Measurements from ENCODE around the gene SPECC1.
A peak's percentile ranks its signal among the peaks of the same experiment; 100 is the strongest.
"Not testable (repeated sequence)": the region's sequence is repeated elsewhere in the genome, so short reads cannot be mapped to it uniquely, and the experiment has no call there.

Gene SPECC1

GRCh38 chr17:20259668-20260067, 250.5 kb downstream of the SPECC1 start:
- Histone ChIP-seq H3K4me1 (ENCODE audit: control insufficient read depth, insufficient read depth, low read length, unreplicated experiment) (no peaks in the 10 kb centered on the region), H3K79me2 (ENCODE audit: control insufficient read depth, insufficient read depth, low read length, unreplicated experiment) (no peaks in the 10 kb centered on the region), H3K27me3 (ENCODE audit: insufficient read depth, low read length) (no peaks in the 10 kb centered on the region), H3K36me3 (ENCODE audit: insufficient read depth, low read length) (peaks cover 12% of the 10 kb centered on the region), H3K4me3 (ENCODE audit: low read depth, low read length) (no peak overlapping the region), H3K27ac (ENCODE audit: low read depth, low read length) (no peak overlapping the region), H2AFZ (ENCODE audit: low read length, unreplicated experiment) (no peak overlapping the region)

GRCh38 chr17:20260268-20260667, 251.1 kb downstream of the SPECC1 start:
- no peak overlapping the region for H3K27ac ChIP-seq (ENCODE audit: low read depth, low read length)

DNA sequence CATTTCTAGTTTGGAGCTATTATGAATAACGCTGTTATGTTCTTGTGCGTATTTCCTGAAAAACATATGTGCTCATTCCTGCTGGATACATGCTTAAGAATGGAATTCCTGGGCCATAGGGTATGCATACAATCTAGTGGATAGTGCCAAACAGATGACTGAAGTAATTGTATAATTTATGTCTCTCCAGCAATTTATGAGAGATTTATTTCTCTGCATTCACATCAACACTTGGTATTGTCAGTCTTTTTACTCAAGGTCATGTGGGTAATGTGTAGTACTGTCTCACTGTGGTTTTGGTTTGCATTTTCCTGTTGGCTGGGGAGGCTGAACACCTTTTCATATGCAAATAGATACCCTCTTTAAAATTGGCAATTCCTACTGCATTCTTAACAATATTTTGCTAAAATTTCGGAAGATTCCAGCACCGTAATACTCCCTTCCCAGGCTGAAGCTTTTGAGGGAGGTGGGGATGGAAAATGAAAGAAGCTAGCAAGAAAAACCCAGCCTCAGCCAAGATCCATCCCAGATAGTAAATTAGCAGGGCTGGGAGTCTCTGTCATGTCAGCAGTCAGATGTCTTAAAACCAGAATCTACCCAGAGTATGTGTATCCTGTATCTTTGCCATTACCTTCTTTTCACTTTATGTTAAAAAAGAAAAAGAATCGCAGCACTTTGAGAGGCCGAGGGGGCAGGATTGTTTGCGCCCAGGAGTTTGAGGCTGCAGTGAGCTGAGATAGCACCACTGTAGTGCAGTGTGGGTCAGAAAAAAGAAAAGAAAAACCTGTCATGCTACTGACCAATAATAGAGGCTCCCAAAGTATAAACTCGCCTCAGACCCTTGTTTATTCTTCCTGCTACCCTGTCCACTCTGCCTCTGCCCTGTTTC, 253.3 kb downstream of the SPECC1 start:
- Histone ChIP-seq H3K4me3 (ENCODE audit: low read depth, low read length) (no peak overlapping the region), H3K27me3 (ENCODE audit: insufficient read depth, low read length) (no peaks in the 10 kb centered on the region), H3K36me3 (ENCODE audit: insufficient read depth, low read length) (peaks cover 9% of the 10 kb centered on the region), H3K4me1 (ENCODE audit: control insufficient read depth, insufficient read depth, low read length, unreplicated experiment) (peaks cover 7% of the 10 kb centered on the region), H3K27ac (ENCODE audit: low read depth, low read length) (no peak overlapping the region), H2AFZ (ENCODE audit: low read length, unreplicated experiment) (no peak overlapping the region), H3K79me2 (ENCODE audit: control insufficient read depth, insufficient read depth, low read length, unreplicated experiment) (no peaks in the 10 kb centered on the region)

More at GRCh38 chr17:20260268-20260667, 251.1 kb downstream of the SPECC1 start:
- Histone ChIP-seq H2AFZ (ENCODE audit: low read length, unreplicated experiment) (no peak overlapping the region), H3K27me3 (ENCODE audit: insufficient read depth, low read length) (no peaks in the 10 kb centered on the region), H3K79me2 (ENCODE audit: control insufficient read depth, insufficient read depth, low read length, unreplicated experiment) (no peaks in the 10 kb centered on the region), H3K4me1 (ENCODE audit: control insufficient read depth, insufficient read depth, low read length, unreplicated experiment) (no peaks in the 10 kb centered on the region), H3K4me3 (ENCODE audit: low read depth, low read length) (no peak overlapping the region), H3K36me3 (ENCODE audit: insufficient read depth, low read length) (peaks cover 9% of the 10 kb centered on the region)

GRCh38 chr17:20263115-20263433, 253.9 kb downstream of the SPECC1 start:
- H3K27me3 ChIP-seq (ENCODE audit: insufficient read depth, low read length); H3K79me2 ChIP-seq (ENCODE audit: control insufficient read depth, insufficient read depth, low read length, unreplicated experiment); H3K36me3 ChIP-seq (ENCODE audit: insufficient read depth, low read length); H3K27ac ChIP-seq (ENCODE audit: low read depth, low read length); H2AFZ ChIP-seq (ENCODE audit: low read length, unreplicated experiment); H3K4me3 ChIP-seq (ENCODE audit: low read depth, low read length): not testable (repeated sequence)
- peaks cover 12% of the 10 kb centered on the region for H3K4me1 ChIP-seq (ENCODE audit: control insufficient read depth, insufficient read depth, low read length, unreplicated experiment)

DNA sequence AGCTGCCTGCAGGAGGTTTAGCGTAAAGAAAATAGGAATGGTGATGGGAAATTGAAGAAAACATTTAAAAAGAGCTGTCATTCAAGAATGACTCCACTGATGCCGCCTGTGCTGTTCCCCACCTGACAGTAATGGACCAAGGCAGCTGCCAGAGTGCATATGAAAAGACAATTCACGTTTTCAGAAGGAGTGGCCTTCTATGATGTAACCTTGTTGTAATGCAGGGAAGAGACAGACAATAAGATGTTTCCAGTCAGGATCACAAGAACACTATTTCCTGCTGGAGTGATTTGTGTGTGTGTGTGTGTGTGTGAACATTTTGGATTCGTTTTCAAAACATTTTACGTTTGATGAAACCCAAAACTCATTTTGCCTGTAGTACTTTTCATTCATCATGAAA, 254.4 kb downstream of the SPECC1 start:
- Histone ChIP-seq H3K27ac (ENCODE audit: low read depth, low read length) (no peak overlapping the region), H3K4me1 (ENCODE audit: control insufficient read depth, insufficient read depth, low read length, unreplicated experiment) (peaks cover 12% of the 10 kb centered on the region), H3K4me3 (ENCODE audit: low read depth, low read length) (no peak overlapping the region), H3K27me3 (ENCODE audit: insufficient read depth, low read length) (no peaks in the 10 kb centered on the region), H3K36me3 (ENCODE audit: insufficient read depth, low read length) (0 out of 2 replicates have a peak, but pooled peaks cover under 1% of the 10 kb centered on the region), H2AFZ (ENCODE audit: low read length, unreplicated experiment) (no peak overlapping the region), H3K79me2 (ENCODE audit: control insufficient read depth, insufficient read depth, low read length, unreplicated experiment) (no peaks in the 10 kb centered on the region)

GRCh38 chr17:20264996-20265395, 255.8 kb downstream of the SPECC1 start:
- H3K27ac ChIP-seq (ENCODE audit: low read depth, low read length): no peak overlapping the region
- no peaks in the 10 kb centered on the region for H3K27me3 ChIP-seq (ENCODE audit: insufficient read depth, low read length)
- H3K4me1 ChIP-seq (ENCODE audit: control insufficient read depth, insufficient read depth, low read length, unreplicated experiment): peaks cover 12% of the 10 kb centered on the region
- no peak overlapping the region for H3K4me3 ChIP-seq (ENCODE audit: low read depth, low read length)
- no peaks in the 10 kb centered on the region for H3K36me3 ChIP-seq (ENCODE audit: insufficient read depth, low read length)
- no peaks in the 10 kb centered on the region for H3K79me2 ChIP-seq (ENCODE audit: control insufficient read depth, insufficient read depth, low read length, unreplicated experiment)
- H2AFZ ChIP-seq (ENCODE audit: low read length, unreplicated experiment): no peak overlapping the region

DNA sequence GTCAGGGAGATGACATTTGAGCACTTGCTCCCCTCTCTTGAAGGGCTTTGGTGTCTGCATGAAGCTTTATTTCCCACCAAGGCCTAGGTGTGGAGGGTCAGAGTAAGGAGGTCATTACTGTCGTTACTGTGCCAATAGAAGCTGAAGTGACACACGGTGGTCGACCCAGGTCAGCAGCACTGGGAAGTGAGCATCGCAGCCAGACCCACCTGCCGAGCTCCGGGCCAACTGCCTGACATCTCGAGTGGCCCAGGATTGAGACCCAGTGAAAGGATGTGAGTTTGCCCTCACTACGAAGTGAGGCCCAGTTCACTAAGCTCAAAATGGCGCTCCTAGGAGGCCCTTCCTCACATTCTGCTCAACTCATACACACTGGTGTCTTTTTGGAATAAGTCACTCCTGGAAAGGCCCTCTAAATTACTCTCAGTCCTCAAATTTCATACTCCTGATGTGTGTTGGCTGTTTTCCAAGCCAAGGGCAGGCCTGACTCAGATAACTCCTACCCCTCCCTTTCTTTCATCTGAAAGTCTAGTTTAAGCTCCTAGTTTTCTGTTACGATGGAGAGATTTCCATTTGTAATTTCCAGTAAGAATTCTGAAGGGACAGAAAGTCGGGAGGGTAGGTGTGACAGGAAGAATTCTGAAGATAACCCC, 257.8 kb downstream of the SPECC1 start:
- no peak overlapping the region for H2AFZ ChIP-seq (ENCODE audit: low read length, unreplicated experiment)
- no peaks in the 10 kb centered on the region for H3K36me3 ChIP-seq (ENCODE audit: insufficient read depth, low read length)
- peak overlapping the region; percentile 44 for H3K27ac ChIP-seq (ENCODE audit: low read depth, low read length)
- peaks cover 12% of the 10 kb centered on the region for H3K4me1 ChIP-seq (ENCODE audit: control insufficient read depth, insufficient read depth, low read length, unreplicated experiment)
- no peaks in the 10 kb centered on the region for H3K79me2 ChIP-seq (ENCODE audit: control insufficient read depth, insufficient read depth, low read length, unreplicated experiment)
- H3K4me3 ChIP-seq (ENCODE audit: low read depth, low read length): no peak overlapping the region
- H3K27me3 ChIP-seq (ENCODE audit: insufficient read depth, low read length): no peaks in the 10 kb centered on the region

DNA sequence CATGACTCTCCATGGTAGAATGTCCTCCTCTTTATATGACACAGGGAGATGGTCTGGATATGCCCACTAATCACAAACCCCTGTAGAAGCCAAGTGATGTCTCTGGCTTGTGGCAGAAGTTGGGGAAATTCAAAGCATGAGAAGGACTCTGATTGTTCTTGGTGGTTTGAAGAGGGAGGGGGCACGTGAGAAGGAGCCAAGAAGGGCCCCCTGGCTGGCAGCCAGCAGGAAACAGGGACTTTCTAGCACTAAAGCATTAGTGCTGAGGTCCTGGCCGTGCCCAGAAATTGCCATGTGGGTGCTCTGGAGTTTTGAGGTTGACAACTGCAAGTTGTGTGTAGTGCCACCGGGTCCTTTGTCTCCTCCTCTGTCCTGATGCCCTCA, 258.3 kb downstream of the SPECC1 start:
- Histone ChIP-seq H3K4me1 (ENCODE audit: control insufficient read depth, insufficient read depth, low read length, unreplicated experiment) (peaks cover 12% of the 10 kb centered on the region), H3K79me2 (ENCODE audit: control insufficient read depth, insufficient read depth, low read length, unreplicated experiment) (no peaks in the 10 kb centered on the region), H3K27ac (ENCODE audit: low read depth, low read length) (peak overlapping the region; percentile 44), H3K36me3 (ENCODE audit: insufficient read depth, low read length) (no peaks in the 10 kb centered on the region), H3K27me3 (ENCODE audit: insufficient read depth, low read length) (no peaks in the 10 kb centered on the region), H2AFZ (ENCODE audit: low read length, unreplicated experiment) (no peak overlapping the region), H3K4me3 (ENCODE audit: low read depth, low read length) (no peak overlapping the region)

GRCh38 chr17:20270369-20270768, 261.2 kb downstream of the SPECC1 start:
- Histone ChIP-seq H3K79me2 (ENCODE audit: control insufficient read depth, insufficient read depth, low read length, unreplicated experiment) (no peaks in the 10 kb centered on the region), H3K4me1 (ENCODE audit: control insufficient read depth, insufficient read depth, low read length, unreplicated experiment) (peaks cover 12% of the 10 kb centered on the region), H3K36me3 (ENCODE audit: insufficient read depth, low read length) (no peaks in the 10 kb centered on the region), H2AFZ (ENCODE audit: low read length, unreplicated experiment) (no peak overlapping the region), H3K4me3 (ENCODE audit: low read depth, low read length) (no peak overlapping the region), H3K27me3 (ENCODE audit: insufficient read depth, low read length) (no peaks in the 10 kb centered on the region), H3K27ac (ENCODE audit: low read depth, low read length) (no peak overlapping the region)

GRCh38 chr17:20271011-20271610, 262.0 kb downstream of the SPECC1 start:
- Histone ChIP-seq H3K27ac (ENCODE audit: low read depth, low read length) (no peak overlapping the region), H2AFZ (ENCODE audit: low read length, unreplicated experiment) (no peak overlapping the region), H3K4me3 (ENCODE audit: low read depth, low read length) (no peak overlapping the region), H3K27me3 (ENCODE audit: insufficient read depth, low read length) (no peaks in the 10 kb centered on the region), H3K79me2 (ENCODE audit: control insufficient read depth, insufficient read depth, low read length, unreplicated experiment) (no peaks in the 10 kb centered on the region), H3K36me3 (ENCODE audit: insufficient read depth, low read length) (no peaks in the 10 kb centered on the region), H3K4me1 (ENCODE audit: control insufficient read depth, insufficient read depth, low read length, unreplicated experiment) (peaks cover 12% of the 10 kb centered on the region)

Measured in ACC112 (cell line).